Measurements from ENCODE around the gene SLC35F3. TPM values are rescaled to one million over a fixed set of nuclear protein-coding genes. Genes with fewer than 3 reads are reported as not detected.

SLC35F3 gene
- polyA plus RNA-seq, 1 donor from 2014 or later, result 13.9 TPM

- Histone ChIP-seq H3K9ac (ENCODE audit: low read length) (no peak overlapping the region), H3F3A (ENCODE audit: insufficient read depth, low read length, poor library complexity, severe bottlenecking) (no peaks in the 10 kb centered on the region), H3K27ac (ENCODE audit: low read length) (no peak overlapping the region), H3K27me3 (ENCODE audit: insufficient read depth, low read depth, low read length) (no peaks in the 10 kb centered on the region), H3K4me3 (ENCODE audit: low read length) (no peak overlapping the region), H3K9me2 (ENCODE audit: insufficient read depth, low read length) (no peaks in the 10 kb centered on the region), H3K4me2 (ENCODE audit: low read length) (no peak overlapping the region), H3K9me3 (ENCODE audit: low read length) (no peaks in the 10 kb centered on the region), H2AFZ (ENCODE audit: low read depth, low read length) (no peak overlapping the region), H3K36me3 (ENCODE audit: insufficient read depth, low read length) (no peaks in the 10 kb centered on the region), H4K20me1 (ENCODE audit: insufficient read depth) (no peaks in the 10 kb centered on the region), H3K79me2 (replicated peaks; ENCODE audit: insufficient read depth, low read length) (no peaks in the 10 kb centered on the region)
- TF ChIP-seq MXI1 (conservative IDR thresholded peaks at IDR 0.05; ENCODE audit: poor library complexity, severe bottlenecking), result no peak
- peak; percentile 77 for TF ChIP-seq CTCF (IDR thresholded peaks at IDR 0.05; ENCODE audit: poor library complexity, severe bottlenecking)
- TF ChIP-seq REST (IDR thresholded peaks at IDR 0.05; ENCODE audit: borderline replicate concordance), result no peak
- TF ChIP-seq SMC3 (conservative IDR thresholded peaks at IDR 0.05; ENCODE audit: poor library complexity), result peak; percentile 83
- TF ChIP-seq TAF1 (IDR thresholded peaks at IDR 0.05; ENCODE audit: low read depth), result no peak
- TF ChIP-seq RAD21 (conservative IDR thresholded peaks at IDR 0.05), result peak; percentile 68
- no peak for TF ChIP-seq POLR2AphosphoS5 (IDR thresholded peaks at IDR 0.05)
Measured at GRCh38 chr1:234309598-234310459, 405.4 kb downstream of the SLC35F3 start.

GRCh38 chr1:234310460-234310817 is 406.0 kb downstream of the SLC35F3 start:
- no peaks in the 10 kb centered on the region for H3K36me3 ChIP-seq (ENCODE audit: insufficient read depth, low read length)
- H2AFZ ChIP-seq (ENCODE audit: low read depth, low read length), result no peak overlapping the region
- no peaks in the 10 kb centered on the region for H3K9me3 ChIP-seq (ENCODE audit: low read length)
- H3F3A ChIP-seq (ENCODE audit: insufficient read depth, low read length, poor library complexity, severe bottlenecking), result no peaks in the 10 kb centered on the region
- H3K4me3 ChIP-seq (ENCODE audit: low read length), result no peak overlapping the region
- no peak overlapping the region for H3K4me2 ChIP-seq (ENCODE audit: low read length)
- H4K20me1 ChIP-seq (ENCODE audit: insufficient read depth), result no peaks in the 10 kb centered on the region
- TF ChIP-seq REST (IDR thresholded peaks at IDR 0.05; ENCODE audit: borderline replicate concordance) (no peak), EP300 (conservative IDR thresholded peaks at IDR 0.05; ENCODE audit: poor library complexity, severe bottlenecking) (no peak), CTCF (IDR thresholded peaks at IDR 0.05; ENCODE audit: poor library complexity, severe bottlenecking) (no peak), SMC3 (conservative IDR thresholded peaks at IDR 0.05; ENCODE audit: poor library complexity) (no peak), RAD21 (conservative IDR thresholded peaks at IDR 0.05) (no peak), EZH2 (IDR thresholded peaks at IDR 0.05; ENCODE audit: borderline replicate concordance, insufficient read depth, low read length, poor library complexity, severe bottlenecking) (no peak), TAF1 (IDR thresholded peaks at IDR 0.05; ENCODE audit: low read depth) (no peak), POLR2AphosphoS5 (IDR thresholded peaks at IDR 0.05) (no peak), MXI1 (conservative IDR thresholded peaks at IDR 0.05; ENCODE audit: poor library complexity, severe bottlenecking) (no peak)
- H3K27me3 ChIP-seq (ENCODE audit: insufficient read depth, low read depth, low read length), result no peaks in the 10 kb centered on the region
- no peaks in the 10 kb centered on the region for H3K79me2 ChIP-seq (replicated peaks; ENCODE audit: insufficient read depth, low read length)
- no peak overlapping the region for H3K9ac ChIP-seq (ENCODE audit: low read length)
- no peaks in the 10 kb centered on the region for H3K9me2 ChIP-seq (ENCODE audit: insufficient read depth, low read length)
- H3K27ac ChIP-seq (ENCODE audit: low read length), result no peak overlapping the region
